ENCODE results near the gene YJU2.
"Not testable (repeated sequence)": the region's sequence is repeated elsewhere in the genome, so short reads cannot be mapped to it uniquely, and the experiment has no call there.

The YJU2 gene

DNA sequence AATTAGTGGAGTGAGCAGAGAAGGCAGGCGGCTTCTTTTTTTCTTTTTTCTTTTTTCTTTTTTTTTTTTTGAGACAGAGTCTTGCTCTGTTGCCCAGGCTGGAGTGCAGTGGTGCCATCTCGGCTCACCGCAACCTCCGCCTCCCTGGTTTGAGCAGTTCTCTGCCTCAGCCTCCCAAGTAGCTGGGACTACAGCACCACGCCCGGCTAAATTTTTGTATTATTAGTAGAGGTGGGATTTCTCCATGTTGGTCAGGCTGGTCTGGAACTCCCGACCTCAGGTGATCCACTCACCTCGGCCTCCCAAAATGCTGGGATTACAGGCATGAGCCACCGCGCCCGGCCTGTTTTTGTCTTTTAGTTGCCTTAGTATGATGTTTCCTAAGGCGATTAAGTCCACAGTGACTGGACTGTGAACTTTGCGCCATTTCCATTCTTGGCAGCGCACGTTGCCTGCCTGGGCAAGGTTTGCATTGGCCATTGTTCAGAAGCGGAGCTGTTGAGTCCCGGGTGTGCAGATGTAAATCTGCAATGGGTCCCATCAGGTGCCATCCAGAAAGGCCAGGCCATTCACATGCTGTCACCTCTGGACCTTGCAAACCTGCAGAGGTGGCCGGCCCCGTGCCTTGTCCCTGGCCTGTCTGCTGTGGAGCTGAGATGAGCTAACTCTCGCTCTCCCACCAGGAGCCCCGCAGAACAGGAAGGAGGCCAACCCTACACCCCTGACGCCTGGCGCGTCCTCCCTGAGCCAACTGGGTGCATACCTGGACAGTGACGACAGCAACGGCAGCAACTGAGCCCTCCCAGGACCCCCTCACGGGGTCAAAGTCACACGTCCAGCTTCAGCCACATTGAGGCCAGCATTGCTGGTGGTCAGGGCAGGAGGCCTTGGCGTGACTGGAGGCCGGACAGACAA, 21.3 kb downstream of the YJU2 start:
- no peak for DNase-seq (ENCODE audit: low spot score)

DNA sequence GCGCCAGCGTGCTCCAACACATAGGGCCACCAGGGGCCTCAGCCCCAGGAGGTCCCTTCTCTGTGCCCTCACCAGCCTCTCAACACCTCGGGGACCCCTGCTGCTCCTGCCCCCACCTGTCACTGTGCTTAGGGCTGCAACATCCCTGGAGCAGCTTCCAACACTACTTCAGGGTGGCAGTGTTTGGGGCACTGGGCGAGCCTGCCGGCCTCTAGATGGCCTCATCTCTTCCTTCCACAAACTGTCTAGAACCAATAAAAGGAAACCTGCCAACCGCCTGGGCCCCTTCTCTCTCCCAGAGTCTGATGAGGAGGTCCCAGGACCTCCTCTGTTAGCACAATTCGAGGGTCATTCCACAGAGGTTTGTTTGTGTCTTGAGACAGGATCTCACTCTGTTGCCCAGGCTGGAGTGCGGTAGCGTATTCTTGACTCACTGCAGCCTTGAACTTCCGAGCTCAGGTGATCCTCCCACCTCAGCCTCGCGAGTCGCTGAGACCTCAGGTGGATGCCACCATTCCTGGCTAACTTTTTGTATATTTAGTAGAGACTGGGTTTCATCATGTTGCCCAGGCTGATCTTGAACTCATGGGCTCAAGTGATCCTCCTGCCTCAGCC, 22.0 kb downstream of the YJU2 start:
- DNase-seq (ENCODE audit: low spot score), result no peak

DNA sequence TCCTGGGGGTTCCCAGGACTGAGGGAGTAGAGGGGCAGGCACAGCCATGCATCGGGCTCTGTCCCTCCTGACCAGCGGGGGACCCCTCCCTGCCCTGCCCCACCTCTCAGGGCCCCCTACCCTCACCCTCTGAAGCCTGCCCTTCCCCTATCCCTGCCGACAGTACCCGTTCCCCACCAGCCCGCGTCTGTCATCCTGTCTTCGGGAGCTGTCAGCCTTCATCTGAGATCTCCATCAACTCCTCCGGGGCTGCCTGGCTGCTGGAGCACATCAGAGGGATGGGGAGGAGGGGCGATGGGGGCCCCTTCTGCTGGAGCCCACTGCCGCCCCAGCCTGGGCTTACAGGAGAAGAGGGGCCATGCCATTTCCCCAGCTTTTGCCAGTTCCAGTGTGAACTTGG, 26.0 kb downstream of the YJU2 start:
- DNase-seq (ENCODE audit: low spot score), result no peak

DNA sequence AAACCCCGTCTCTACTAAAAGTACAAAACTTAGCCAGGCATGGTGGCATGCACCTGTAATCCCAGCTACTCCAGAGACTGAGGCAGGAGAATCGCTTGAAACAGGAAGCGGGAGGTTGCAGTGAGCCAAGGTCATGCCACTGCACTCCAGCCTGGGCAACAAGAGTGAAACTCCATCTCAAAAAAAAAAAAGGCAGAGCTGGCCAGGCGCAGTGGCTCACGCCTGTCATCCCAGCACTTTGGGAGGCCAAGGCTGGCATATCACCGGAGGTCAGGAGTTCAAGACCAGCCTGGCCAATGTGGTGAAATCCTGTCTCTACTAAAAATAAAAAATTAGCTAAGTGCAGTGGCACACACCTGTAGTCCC, 27.4 kb downstream of the YJU2 start:
- DNase-seq (ENCODE audit: low spot score), result not testable (repeated sequence)

DNA sequence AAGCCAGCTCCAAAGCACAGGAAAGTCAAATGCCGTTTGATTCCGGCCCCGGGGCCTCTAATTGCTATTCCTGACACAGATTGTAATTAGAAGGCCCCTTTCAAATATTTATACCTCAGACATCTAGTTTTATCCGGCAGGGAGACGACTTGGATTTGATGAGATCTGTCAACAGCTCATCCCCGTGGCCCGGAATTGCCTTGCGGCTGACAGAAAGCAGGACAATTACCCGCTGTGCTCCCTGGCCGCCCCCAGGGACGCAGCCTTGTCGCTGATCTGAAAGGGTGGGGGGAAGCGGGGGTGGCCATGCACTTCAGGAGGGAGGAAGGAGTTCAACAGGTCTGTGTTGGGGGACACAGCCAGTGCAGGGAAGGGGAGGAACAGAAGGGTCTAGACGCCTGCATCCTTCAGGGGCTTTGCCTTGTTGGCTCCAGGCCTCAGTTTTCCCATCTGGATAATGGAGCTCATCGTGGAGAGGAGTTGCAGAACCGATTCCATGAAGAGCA, 30.4 kb downstream of the YJU2 start:
- DNase-seq (ENCODE audit: low spot score), result no peak

DNA sequence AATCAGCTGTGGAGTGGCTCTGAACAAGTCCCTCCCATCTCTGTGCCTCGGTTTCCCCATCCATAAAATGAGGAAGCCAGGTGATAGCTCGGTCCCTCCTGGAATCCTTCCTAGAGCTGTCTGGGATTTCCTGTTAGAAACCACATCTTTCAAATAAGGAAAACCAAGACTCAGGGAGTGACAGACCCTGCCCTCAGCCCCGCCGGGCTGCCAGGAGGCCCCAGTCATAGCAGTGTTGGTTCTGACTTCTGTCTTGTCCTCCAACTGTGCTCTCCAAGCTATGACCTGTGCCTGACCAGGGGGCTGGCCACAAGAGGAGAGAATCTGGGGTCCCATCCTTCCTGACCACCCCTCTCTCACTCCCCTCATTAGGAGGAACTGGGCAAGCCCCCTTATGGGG, 31.1 kb downstream of the YJU2 start:
- no peak for DNase-seq (ENCODE audit: low spot score)

DNA sequence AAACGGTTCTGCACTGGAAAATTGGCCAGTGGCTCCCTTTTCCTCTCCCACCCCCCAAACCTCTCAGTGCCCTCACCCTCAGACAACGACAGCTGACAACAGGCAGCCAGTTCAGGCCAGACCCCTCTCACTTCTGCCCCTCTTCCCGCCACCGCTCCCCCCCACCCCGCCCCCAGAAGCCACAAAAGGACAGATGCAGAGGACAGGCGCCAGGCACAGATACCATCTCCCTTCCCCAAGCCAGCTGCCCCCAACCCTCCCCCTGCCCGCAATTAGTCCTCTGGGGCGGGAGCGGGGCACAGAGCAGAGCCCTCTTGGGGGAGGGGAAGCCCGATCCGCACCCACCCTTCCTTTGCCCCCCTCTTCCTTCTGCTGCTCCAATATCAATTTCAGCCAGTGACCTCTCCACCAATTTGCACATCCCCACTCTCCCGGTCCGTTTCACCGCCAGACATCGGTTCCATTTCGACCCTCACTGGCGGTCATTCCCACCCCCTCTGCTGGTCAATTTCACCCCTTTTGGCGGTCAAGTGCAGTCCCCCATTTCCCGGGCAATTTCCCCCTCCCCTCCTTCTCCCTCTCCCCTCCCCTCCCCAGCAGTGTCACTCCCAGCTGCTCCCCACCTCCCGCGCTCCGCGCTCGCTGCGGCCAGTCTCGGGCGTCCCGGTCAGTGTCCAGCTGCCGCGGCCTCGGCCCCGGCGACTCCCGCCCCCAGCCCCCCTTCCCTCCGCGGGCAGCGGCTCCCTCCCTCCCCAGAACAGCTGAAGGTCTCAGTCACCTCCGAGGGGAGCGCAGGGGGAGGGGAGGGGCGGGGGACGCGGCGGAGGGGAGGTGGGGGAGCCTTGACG, 31.8 kb downstream of the YJU2 start, which contains the start of gene SHD:
Gene SHD (plus strand): TSS at position 848 of the 848 bp plus-strand sequence. CDS start 798 bp downstream, outside the sequence.
- DNase-seq (ENCODE audit: low spot score), result no peak

DNA sequence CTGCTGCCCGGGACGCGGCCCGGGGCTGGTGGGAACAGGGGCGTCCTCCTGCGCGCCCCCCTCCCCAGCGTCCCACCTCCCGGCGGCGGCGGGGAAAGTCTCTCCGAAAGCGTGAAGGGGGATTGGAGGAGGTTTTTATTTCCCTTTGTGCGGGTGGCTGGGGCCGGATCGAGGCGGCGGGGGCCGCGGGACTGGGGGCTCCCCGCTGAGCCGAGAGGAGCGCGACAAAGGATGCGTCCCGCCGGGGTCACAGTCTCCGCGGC, 32.3 kb downstream of the YJU2 start:
- no peak for DNase-seq (ENCODE audit: low spot score)

DNA sequence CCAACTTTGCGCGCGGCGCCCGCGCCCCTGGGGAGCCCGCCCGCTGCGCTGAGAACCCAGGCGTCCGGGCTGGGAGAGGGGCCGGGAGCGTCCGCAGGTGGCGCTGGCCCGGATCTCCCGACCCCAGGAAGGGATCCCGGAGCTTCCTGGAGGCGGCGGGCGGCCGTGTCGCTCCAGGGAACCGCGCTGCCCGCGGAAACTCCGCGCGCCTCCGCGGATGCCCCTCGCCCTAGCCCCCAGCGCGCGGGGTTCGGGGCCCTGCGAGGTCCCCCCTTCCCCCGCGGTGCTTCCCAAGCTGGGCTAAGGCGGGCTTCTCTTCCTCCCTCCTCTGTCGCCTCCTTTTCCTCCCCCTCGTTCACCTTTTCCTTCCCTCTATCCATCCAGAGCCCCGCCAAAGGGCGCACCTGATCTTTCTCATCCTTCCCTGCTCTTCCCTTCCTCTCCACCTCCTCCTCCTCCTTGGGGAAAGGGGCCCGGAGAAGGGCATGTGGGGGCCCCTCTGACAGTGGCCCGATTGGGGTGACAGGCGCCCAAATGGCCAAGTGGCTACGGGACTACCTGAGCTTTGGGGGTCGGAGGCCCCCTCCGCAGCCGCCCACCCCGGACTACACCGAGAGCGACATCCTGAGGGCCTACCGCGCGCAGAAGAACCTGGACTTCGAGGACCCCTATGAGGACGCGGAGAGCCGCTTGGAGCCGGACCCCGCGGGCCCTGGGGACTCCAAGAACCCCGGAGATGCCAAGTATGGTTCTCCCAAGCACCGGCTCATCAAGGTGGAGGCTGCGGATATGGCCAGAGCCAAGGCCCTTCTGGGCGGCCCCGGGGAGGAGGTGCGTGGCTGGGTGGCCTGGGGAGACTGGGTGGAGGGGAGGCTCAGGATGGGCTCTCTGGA, 32.9 kb downstream of the YJU2 start:
- peak; percentile 13 for DNase-seq (ENCODE audit: low spot score)

DNA sequence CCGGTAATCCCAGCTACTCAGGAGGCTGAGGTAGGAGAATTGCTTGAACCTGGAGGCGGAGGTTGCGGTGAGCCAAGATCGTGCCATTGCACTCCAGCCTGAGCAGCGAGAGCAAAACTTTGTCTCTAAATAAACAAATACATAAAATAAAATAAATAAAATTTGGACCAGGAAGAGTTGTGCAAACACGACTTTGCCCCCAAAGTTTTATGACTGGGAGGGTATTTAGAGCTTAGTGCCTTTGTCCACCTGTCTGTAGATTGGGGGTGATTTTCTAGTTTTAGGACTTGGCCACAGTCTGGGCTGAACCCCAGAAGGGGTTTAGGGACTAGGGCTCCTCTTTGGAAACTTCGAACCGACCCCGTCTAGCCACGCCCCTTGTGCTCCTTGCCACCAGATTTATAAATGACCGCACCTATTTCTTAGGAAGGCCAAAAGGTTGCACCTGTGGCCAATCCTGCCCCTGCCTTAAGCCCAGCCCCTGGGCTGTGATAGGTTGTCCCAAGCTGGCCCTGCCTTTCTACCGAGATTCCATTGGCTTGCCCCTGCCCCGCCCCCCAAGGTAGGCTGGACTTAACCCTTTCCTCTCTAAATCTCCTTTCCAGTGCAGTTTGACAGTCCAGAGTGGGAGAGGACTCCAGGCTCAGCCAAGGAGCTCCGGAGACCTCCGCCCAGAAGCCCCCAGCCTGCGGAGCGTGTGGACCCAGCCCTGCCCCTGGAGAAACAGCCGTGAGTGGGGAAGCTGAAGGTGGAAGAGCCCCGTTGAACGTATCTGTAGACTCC, 37.5 kb downstream of the YJU2 start:
- DNase-seq (ENCODE audit: low spot score), result no peak

DNA sequence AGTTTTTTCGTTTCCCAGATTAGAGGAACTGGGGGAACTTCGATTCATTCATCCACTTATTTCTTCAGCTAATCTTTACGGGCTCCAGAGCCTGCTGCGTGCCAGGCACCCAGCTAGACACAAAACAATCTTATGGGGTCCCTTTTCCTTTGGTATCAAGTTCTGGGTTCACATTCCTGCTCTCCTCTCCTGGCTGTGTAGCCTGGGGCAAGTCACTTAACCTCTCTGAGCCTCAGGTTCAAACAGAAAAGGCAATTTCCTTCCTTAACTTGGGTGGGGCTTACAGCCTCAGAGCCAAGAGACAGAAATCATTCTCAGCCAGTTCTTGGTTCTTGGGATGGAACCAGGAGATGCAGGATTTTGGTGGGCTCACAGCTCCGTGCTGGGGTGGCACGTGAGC, 38.1 kb downstream of the YJU2 start:
- no peak for DNase-seq (ENCODE audit: low spot score)

DNA sequence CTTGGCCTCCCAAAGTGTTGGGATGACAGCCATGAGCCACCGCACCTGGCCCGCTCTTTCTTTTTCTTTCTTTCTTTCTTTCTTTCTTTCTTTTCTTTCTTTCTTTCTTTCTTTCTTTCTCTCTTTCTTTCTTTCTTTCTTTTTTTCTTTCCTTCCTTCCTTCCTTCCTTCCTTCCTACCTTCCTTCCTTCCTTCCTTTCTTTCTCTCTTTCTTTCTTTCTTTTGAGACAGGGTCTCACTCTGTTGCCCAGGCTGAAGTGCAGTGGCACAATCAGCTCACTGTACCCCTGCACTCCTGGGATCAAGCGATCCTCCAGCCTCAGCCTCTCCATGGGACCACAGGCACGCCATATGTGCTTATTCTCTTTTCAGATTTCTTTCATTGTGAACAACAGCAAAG, 39.3 kb downstream of the YJU2 start:
- not testable (repeated sequence) for DNase-seq (ENCODE audit: low spot score)

DNA sequence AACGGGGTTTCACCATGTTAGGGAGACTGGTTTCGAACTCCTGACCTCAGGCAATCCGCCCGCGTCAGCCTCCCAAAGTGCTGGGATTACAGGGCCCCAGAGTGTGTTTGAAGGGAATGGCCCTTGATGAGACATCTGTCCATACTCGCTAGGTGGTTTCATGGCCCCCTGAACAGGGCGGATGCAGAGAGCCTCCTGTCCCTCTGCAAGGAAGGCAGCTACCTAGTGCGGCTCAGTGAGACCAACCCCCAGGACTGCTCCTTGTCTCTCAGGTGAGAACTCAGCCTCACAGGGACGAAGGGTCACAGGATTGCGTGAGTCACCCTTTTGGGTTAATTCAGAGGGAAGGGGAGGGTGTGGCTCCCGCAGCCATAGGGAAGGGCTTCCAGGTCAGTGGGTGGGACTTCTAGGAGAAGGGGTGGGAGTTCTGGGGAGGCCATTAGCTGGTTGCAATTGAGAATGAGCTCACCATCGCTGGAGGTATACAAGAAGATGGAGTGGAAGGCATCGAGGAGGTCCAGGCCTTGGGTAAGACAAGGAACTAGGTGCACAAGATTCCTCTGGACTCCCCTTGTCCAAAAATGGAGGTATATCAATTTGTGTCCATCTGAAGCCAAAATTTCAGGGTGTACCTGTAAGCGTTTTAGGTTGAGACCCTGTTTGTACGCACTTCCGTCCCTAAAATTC, 41.4 kb downstream of the YJU2 start:
- DNase-seq (ENCODE audit: low spot score), result no peak

DNA sequence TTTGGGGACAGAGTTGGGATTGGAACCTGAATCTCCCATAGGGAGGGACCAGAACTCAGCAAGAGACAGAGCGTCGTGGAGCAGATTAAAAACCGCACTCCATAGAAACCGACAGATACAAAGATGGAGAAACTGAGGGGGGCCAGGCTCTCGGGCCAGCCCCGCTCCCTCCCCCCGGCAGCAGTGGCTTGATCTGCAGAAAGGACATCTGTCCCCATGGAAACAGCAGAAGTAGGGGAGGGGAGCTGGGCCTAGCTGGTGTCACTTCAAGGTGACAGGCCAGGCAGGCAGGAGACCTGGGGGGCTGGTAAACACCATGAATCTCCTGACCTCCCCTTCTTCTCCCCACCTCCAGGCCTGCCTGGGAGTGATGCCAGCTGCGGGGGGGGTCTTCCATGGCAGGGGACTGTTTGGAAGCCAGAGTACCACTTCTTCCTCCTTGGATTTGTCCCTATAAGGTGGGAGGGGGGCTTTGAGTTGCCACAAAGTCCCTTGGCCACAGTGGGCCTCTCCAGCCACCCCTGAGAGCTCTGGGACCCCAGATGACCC, 44.4 kb downstream of the YJU2 start:
- no peak for DNase-seq (ENCODE audit: low spot score)

DNA sequence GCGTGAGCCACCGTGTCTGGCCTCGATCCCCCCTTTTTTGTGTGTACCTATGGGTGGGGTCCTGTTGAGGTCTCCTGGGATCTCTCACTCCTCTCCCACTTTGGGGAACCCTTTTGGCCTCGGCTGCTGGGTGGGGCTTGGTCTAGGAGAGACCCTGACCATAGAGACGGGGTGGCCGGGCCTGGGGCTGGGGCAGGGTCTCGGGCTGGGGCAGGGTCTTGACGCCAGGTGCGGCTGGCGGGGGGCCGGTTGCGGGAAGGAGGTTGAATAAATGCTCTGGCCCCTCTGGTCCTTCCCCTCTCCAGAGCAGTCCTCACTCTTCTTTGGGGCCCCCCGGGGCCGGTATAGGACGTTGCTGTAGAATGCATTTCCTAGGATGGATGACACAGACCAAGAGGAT, 45.6 kb downstream of the YJU2 start:
- DNase-seq (ENCODE audit: low spot score), result no peak

DNA sequence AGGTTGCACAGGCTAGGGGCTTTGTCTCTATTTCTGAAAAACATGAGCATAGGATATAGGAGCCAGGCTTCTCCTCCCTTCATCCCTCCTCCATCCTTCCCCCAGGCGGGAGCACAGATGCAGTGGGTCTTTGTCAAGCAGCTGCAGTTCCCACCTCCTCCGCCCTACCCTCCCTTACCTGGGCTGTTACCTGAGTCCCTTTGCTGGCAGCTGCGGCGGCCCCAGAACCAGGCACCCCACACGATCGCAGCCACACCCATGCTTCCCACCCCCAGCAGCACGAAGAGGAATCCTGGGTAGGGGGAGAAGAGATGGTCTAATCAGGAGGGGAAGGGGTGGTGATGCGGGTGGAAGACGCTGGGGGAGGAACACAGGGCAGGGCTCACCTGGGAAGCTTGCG, 47.5 kb downstream of the YJU2 start:
- no peak for DNase-seq (ENCODE audit: low spot score)

DNA sequence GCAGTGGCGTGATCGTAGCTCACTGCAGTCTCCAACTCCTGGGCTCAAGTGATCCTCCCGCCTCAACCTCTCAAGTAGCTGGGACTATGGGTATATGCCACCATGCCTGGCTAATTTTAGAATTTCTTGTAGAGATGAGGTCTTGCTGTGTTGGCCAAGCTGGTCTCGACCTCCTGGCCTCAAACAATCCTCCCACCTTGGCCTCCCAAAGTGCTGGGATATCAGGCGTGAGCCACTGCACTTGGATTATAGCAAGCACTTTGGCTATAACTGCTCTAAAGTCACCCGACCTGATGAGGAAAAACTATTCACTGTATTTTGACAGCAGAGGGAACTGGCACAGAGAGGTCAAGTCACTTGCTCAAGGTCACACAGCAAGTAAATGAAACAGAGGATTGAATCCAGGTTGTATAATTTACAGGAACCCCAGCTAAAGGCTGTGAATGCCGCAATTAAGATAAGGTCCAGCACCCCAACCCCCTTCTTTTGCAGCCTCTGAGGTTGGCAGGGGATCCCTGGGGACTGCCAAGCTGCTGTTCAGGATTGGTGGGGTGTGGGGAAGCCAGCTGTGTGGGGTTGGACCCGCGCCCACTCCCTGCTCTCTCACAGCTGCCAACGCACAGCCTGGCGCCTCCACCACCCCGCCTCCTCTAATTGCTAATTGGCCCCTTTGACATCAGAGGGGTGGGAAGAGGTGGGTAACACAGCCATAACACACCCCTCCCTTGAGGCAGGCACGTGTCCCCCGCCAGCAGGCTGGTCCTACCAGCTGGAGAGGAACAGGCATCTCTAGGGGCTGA, 49.3 kb downstream of the YJU2 start:
- DNase-seq (ENCODE audit: low spot score), result no peak

DNA sequence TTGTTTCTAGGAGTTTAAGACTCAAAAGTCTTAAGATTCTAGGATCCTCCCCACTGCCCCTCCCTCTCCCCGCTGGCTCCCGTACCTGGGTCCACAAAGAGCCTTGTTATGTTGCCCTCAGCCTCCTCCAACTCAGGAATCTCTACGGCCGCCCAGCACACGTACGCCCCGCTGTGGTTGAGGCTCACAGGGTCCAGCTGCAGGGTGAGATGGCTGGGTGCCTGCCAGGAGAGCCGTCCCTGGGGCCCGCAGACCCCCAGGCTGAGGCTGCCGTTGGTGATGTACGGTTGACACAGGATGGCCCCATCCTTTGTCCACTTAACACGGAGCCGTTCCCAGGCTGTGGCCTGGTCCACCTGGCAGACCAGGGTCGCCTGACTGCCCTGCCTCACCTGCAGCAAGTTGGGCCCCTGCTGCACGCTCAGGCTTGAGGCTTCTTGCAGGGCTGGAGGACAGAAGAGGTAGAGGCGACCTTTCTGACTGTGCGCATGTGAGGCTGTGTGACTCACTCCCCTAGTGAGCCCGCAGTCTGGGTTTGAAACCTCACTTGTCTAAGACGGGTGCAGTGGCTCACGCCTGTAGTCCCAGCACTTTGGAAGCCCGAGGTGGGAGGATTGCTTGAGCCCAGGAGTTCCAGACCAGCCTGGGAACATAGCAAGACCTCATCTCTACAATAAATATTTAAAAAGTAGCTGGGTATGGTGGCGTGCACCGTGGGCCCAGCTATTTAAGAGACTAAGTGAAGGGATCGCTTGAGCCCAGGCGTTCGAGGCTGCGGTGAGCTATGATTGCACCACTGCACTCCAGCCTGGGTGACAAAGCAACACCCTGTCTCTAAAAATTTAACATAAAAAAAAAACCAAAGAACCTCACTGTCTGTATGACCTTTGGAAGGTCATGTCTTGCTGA, 51.3 kb downstream of the YJU2 start:
- DNase-seq (ENCODE audit: low spot score), result no peak
